PC-3 (cell line): ENCODE data around the gene SMIM9. TPM values are rescaled to one million over a fixed set of nuclear protein-coding genes. Genes with fewer than 3 reads are reported as not detected.

Source experiments
- ATAC-seq: fragments of 200-7000 bp; cut with Tn5 transposase; 2 replicates; pipeline ENCODE4 v1.9.1; 2020; ENCODE audit warnings: mild to moderate bottlenecking, moderate library complexity
- BruUV-seq: library from RNA; stranded (reverse); fragments of 400-500 nt; replicated peaks from 2 replicates; lab custom pipeline; 2021; lab: Mats Ljungman, UMichigan
- CTCF ChIA-PET: fragments of 300-600 bp; sonication (Branson Sonifier 250); formaldehyde crosslinking; loops from one replicate; lab custom pipeline; 2022; ENCODE audit warnings: antibody characterized with exemption; lab: Charles Lee
- POLR2A ChIA-PET: fragments of 300-600 bp; sonication (Branson Sonifier 250); formaldehyde crosslinking; loops from one replicate; lab custom pipeline; 2022; ENCODE audit warnings: antibody characterized with exemption; ENCODE audit not compliant: unreplicated experiment; lab: Charles Lee
- DNase-seq: peaks from one replicate; pipeline ENCODE4 v3.0.0-alpha.2; 2015
- H2AFZ ChIP-seq: fragments of 300-600 bp; sonication (generic); 2 replicates; pipeline ENCODE4 v1.6.0; 2016; ENCODE audit warnings: antibody characterized with exemption, low read length
- H3F3A ChIP-seq: fragments of 300-600 bp; sonication (generic); one replicate; pipeline ENCODE4 v1.6.0; 2017; ENCODE audit warnings: antibody characterized with exemption, low read length, control low read depth, mild to moderate bottlenecking; ENCODE audit not compliant: unreplicated experiment
- H3K27ac ChIP-seq: fragments of 300-600 bp; sonication (generic); 2 replicates; pipeline ENCODE4 v1.5.1; 2016; ENCODE audit warnings: mild to moderate bottlenecking, low read length
- H3K27me3 ChIP-seq: fragments of 300-600 bp; sonication (generic); 2 replicates; pipeline ENCODE4 v1.6.1; 2016; ENCODE audit warnings: low read length, mixed read lengths
- H3K36me3 ChIP-seq: fragments of 300-600 bp; sonication (generic); 2 replicates; pipeline ENCODE4 v1.6.1; 2016; ENCODE audit warnings: low read depth, mixed run types, low read length, mixed read lengths
- H3K4me1 ChIP-seq: fragments of 300-600 bp; sonication (generic); 2 replicates; pipeline ENCODE4 v1.5.1; 2016; ENCODE audit warnings: low read length; ENCODE audit not compliant: insufficient read depth
- H3K4me2 ChIP-seq: fragments of 300-600 bp; sonication (generic); 2 replicates; pipeline ENCODE4 v1.6.0; 2016; ENCODE audit warnings: low read length
- H3K4me3 ChIP-seq: fragments of 300-600 bp; sonication (generic); 2 replicates; pipeline ENCODE4 v1.5.1; 2016; ENCODE audit warnings: mild to moderate bottlenecking, low read length, mixed read lengths
- H3K79me2 ChIP-seq: fragments of 300-600 bp; sonication (generic); 2 replicates; pipeline ENCODE4 v1.6.1; 2017; ENCODE audit warnings: low read length, mixed read lengths
- H3K9ac ChIP-seq: fragments of 300-600 bp; sonication (generic); 2 replicates; pipeline ENCODE4 v1.6.0; 2016; ENCODE audit warnings: mild to moderate bottlenecking, low read length
- H3K9me2 ChIP-seq: fragments of 300-600 bp; sonication (generic); replicated peaks from 2 replicates; pipeline ENCODE4 v1.6.1; 2016; ENCODE audit warnings: mixed run types, low read length, mixed read lengths
- H3K9me3 ChIP-seq: fragments of 300-600 bp; sonication (generic); 2 replicates; pipeline ENCODE4 v1.6.1; 2016; ENCODE audit warnings: low read length, mixed read lengths
- H4K20me1 ChIP-seq: fragments of 300-600 bp; sonication (generic); 2 replicates; pipeline ENCODE4 v1.6.1; 2016; ENCODE audit warnings: low read length, mixed read lengths
- EZH2 ChIP-seq: fragments of 300-600 bp; sonication (generic); IDR thresholded peaks from one replicate; pipeline ENCODE4 v1.6.1; 2017; ENCODE audit warnings: antibody characterized with exemption, mild to moderate bottlenecking, low read length; ENCODE audit not compliant: unreplicated experiment
- EZH2phosphoT487 ChIP-seq: fragments of 300-600 bp; sonication (generic); IDR thresholded peaks from 2 replicates; pipeline ENCODE4 v1.6.1; 2018; ENCODE audit warnings: mild to moderate bottlenecking, antibody characterized with exemption, low read length, borderline replicate concordance
- intact Hi-C: fragments of 100-400 bp; cut with micrococcal nuclease; formaldehyde crosslinking; loops from 2 replicates; pipeline ENCODE4 v1.9.0; 2023
- total RNA-seq: library from RNA; depleted of rRNA; stranded (reverse); fragments of >200 nt; gene quantifications from 2 replicates; pipeline ENCODE4 v1.2.3, GENCODE V29; 2014
- TF ChIP-seq, protein P1 (sequence below): fragments of 300-600 bp; sonication (generic); conservative IDR thresholded peaks from 2 replicates; pipeline ENCODE4 v1.5.1; 2017; ENCODE audit warnings: antibody characterized with exemption, low read depth, mild to moderate bottlenecking, low read length

SMIM9 gene
- total RNA-seq, 1 experiment from 2014 or later, result not detected

DNA sequence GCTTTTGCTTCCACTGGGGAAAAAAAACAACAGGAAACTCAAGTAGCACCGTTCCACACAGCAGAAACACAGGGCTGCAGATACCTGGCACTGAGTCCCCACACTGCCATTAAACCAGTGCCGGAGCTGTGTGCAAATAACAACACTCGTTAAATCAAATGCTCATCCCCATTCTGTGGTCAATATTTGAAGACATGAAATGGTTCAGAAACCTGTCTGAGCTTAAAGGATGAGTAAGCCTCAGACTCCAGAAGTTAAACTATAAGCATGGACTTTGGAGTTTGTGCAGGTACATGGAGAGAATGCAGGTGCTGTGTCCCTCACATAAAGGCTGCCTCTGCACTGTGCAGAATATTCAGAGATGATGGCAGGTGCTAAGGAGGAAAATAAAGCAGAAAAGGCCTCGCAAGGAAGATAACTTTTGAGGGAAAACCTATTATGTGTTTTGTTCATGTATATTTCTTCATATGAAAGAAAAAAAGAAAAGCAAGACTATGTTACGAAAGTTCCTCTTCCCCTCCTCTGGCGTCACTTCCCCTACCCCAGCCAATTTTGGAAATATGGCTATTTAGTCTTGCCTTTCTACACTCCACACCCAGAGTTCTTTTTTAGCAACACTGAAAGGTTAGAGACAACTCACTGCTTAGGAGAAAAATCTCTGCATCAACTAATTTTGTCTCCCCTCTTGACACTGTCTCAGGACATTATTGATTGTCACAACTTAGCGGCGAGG is 33.8 kb downstream of the SMIM9 start:
- peak overlapping the region; percentile 87 for H3K27ac ChIP-seq
- intact Hi-C loops, result no loop called here
- no peaks in the 10 kb centered on the region for H3K36me3 ChIP-seq
- H3K79me2 ChIP-seq, result peaks cover 5% of the 10 kb centered on the region; the same call in 1 of the 2 replicates
- H2AFZ ChIP-seq, result no peak overlapping the region
- ChIA-PET POLR2A (interaction anchor here (0.6 kb wide), 1 partner anchor 38 kb away, joined by 3 read pairs; no protein-coding TSS in a partner anchor), CTCF (no interaction called here)
- H3K4me2 ChIP-seq, result peak overlapping the region; percentile 76
- ATAC-seq (peak; percentile 7; the same call in 1 of the 2 replicates), DNase-seq (peak; percentile 56)
- peaks cover 11% of the 10 kb centered on the region for H3F3A ChIP-seq
- H3K27me3 ChIP-seq, result no peaks in the 10 kb centered on the region
- H3K4me3 ChIP-seq, result no peak overlapping the region
- TF ChIP-seq, protein P1, sequence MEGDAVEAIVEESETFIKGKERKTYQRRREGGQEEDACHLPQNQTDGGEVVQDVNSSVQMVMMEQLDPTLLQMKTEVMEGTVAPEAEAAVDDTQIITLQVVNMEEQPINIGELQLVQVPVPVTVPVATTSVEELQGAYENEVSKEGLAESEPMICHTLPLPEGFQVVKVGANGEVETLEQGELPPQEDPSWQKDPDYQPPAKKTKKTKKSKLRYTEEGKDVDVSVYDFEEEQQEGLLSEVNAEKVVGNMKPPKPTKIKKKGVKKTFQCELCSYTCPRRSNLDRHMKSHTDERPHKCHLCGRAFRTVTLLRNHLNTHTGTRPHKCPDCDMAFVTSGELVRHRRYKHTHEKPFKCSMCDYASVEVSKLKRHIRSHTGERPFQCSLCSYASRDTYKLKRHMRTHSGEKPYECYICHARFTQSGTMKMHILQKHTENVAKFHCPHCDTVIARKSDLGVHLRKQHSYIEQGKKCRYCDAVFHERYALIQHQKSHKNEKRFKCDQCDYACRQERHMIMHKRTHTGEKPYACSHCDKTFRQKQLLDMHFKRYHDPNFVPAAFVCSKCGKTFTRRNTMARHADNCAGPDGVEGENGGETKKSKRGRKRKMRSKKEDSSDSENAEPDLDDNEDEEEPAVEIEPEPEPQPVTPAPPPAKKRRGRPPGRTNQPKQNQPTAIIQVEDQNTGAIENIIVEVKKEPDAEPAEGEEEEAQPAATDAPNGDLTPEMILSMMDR, result no peak
- TF ChIP-seq EZH2phosphoT487 (no peak), EZH2 (no peak)
- no peaks in the 10 kb centered on the region for H3K9me2 ChIP-seq
- H3K4me1 ChIP-seq, result peaks cover 54% of the 10 kb centered on the region
- H4K20me1 ChIP-seq, result no peaks in the 10 kb centered on the region
- no peak overlapping the region for H3K9ac ChIP-seq
- BruUV-seq, result no TSS peak
- no peaks in the 10 kb centered on the region for H3K9me3 ChIP-seq

GRCh38 chrX:154799556-154800348 is 34.7 kb downstream of the SMIM9 start:
- H2AFZ ChIP-seq, result peak overlapping the region; percentile 48; the same call in 1 of the 2 replicates
- TF ChIP-seq, protein P1, result no peak
- TF ChIP-seq EZH2 (no peak), EZH2phosphoT487 (no peak)
- peak overlapping the region; percentile 87 for H3K27ac ChIP-seq
- DNase-seq, result peak; percentile 64
- H3K9me2 ChIP-seq, result no peaks in the 10 kb centered on the region
- peaks cover 11% of the 10 kb centered on the region for H3F3A ChIP-seq
- H3K79me2 ChIP-seq, result peaks cover 5% of the 10 kb centered on the region; the same call in 1 of the 2 replicates
- H3K9me3 ChIP-seq, result no peaks in the 10 kb centered on the region
- CTCF ChIA-PET, result no interaction called here
- no peaks in the 10 kb centered on the region for H4K20me1 ChIP-seq
- intact Hi-C loops, result no loop called here
- peak overlapping the region; percentile 45; the same call in 1 of the 2 replicates for H3K9ac ChIP-seq
- no peaks in the 10 kb centered on the region for H3K36me3 ChIP-seq
- H3K27me3 ChIP-seq, result no peaks in the 10 kb centered on the region
- peaks cover 52% of the 10 kb centered on the region for H3K4me1 ChIP-seq
- POLR2A ChIA-PET, result interaction anchor here (0.6 kb wide), 1 partner anchor 39 kb away, joined by 3 read pairs; no protein-coding TSS in a partner anchor
- peak overlapping the region; percentile 5; the same call in 1 of the 2 replicates for H3K4me3 ChIP-seq
- H3K4me2 ChIP-seq, result peak overlapping the region; percentile 76
- peak; percentile 27 for ATAC-seq
- no TSS peak for BruUV-seq
